Measurements from ENCODE around the gene PIM2. TPM values are rescaled to one million over a fixed set of nuclear protein-coding genes. Genes with fewer than 3 reads are reported as not detected.

PIM2 gene
- total and polyA plus RNA-seq, 9 of the 15 experiments (the other 6 are each of a cell fraction or from before 2014, with no cell fraction given): 67.6 to 191 (median 108) TPM

DNA sequence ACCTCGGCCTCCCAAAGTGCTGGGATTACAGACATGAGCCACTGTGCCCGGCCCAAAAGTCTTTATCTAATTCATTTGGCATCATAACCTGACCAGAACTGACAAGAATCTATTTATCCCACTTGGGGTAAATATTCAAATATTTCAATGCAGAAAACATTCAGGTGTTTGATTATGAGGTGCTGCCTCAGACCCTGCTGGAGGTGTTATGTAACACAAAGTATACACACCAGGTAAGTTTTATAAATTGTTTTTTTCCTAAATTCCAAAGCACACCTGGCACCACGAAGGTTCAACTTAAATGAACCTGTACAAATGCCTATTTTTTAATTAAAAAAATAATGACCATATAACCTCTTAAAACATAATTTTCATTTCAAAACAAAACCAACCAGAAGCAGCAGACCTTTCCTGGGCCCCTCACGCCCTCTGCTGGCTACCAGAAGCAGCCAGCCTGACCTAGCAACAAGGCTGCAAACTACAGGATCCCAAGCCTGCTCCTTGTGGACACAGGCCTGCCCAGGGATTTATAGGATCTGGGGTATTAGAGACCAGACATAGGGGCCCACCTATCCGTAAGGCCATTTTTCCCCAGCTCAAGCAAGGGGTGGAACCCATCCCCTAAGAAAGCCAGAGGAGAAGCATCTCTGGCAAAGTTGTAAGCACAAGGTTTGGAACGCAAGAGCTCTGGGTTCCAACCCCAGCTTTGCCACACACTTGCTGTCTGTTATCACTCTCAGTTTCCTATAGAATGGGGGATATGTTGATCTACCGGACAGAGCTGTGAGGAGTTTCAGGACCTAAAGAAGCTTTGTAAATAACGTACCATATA lies 26.9 kb upstream of the PIM2 start (continued):
- TF ChIP-seq, protein P1, sequence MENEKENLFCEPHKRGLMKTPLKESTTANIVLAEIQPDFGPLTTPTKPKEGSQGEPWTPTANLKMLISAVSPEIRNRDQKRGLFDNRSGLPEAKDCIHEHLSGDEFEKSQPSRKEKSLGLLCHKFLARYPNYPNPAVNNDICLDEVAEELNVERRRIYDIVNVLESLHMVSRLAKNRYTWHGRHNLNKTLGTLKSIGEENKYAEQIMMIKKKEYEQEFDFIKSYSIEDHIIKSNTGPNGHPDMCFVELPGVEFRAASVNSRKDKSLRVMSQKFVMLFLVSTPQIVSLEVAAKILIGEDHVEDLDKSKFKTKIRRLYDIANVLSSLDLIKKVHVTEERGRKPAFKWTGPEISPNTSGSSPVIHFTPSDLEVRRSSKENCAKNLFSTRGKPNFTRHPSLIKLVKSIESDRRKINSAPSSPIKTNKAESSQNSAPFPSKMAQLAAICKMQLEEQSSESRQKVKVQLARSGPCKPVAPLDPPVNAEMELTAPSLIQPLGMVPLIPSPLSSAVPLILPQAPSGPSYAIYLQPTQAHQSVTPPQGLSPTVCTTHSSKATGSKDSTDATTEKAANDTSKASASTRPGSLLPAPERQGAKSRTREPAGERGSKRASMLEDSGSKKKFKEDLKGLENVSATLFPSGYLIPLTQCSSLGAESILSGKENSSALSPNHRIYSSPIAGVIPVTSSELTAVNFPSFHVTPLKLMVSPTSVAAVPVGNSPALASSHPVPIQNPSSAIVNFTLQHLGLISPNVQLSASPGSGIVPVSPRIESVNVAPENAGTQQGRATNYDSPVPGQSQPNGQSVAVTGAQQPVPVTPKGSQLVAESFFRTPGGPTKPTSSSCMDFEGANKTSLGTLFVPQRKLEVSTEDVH (IDR thresholded peaks at IDR 0.05; ENCODE audit: low read depth, partially characterized antibody): no peak
- no peak for TF ChIP-seq ZNF79 (CRISPR knock-in tag; IDR thresholded peaks at IDR 0.05; ENCODE audit: low read depth)
- TF ChIP-seq, protein P2, sequence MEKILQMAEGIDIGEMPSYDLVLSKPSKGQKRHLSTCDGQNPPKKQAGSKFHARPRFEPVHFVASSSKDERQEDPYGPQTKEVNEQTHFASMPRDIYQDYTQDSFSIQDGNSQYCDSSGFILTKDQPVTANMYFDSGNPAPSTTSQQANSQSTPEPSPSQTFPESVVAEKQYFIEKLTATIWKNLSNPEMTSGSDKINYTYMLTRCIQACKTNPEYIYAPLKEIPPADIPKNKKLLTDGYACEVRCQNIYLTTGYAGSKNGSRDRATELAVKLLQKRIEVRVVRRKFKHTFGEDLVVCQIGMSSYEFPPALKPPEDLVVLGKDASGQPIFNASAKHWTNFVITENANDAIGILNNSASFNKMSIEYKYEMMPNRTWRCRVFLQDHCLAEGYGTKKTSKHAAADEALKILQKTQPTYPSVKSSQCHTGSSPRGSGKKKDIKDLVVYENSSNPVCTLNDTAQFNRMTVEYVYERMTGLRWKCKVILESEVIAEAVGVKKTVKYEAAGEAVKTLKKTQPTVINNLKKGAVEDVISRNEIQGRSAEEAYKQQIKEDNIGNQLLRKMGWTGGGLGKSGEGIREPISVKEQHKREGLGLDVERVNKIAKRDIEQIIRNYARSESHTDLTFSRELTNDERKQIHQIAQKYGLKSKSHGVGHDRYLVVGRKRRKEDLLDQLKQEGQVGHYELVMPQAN (IDR thresholded peaks at IDR 0.05; ENCODE audit: borderline replicate concordance): no peak
- no peak for TF ChIP-seq MEF2A (IDR thresholded peaks at IDR 0.05; ENCODE audit: control insufficient read depth, low read depth, low read length)
- TF ChIP-seq SMARCB1 (IDR thresholded peaks at IDR 0.05; ENCODE audit: insufficient read length, low read depth): no peak
- no peak for TF ChIP-seq ZFP36 (IDR thresholded peaks at IDR 0.05; ENCODE audit: low read depth, low read length, partially characterized antibody)
- TF ChIP-seq NFIC (IDR thresholded peaks at IDR 0.05): no peak
- TF ChIP-seq, protein P3, sequence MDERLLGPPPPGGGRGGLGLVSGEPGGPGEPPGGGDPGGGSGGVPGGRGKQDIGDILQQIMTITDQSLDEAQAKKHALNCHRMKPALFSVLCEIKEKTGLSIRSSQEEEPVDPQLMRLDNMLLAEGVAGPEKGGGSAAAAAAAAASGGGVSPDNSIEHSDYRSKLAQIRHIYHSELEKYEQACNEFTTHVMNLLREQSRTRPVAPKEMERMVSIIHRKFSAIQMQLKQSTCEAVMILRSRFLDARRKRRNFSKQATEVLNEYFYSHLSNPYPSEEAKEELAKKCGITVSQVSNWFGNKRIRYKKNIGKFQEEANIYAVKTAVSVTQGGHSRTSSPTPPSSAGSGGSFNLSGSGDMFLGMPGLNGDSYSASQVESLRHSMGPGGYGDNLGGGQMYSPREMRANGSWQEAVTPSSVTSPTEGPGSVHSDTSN (CRISPR knock-in tag; IDR thresholded peaks at IDR 0.05; ENCODE audit: low read depth): no peak
- TF ChIP-seq, protein P3 (tag; conservative IDR thresholded peaks at IDR 0.05; ENCODE audit: low read depth): no peak
- no peak for TF ChIP-seq ARNT (IDR thresholded peaks at IDR 0.05)
- TF ChIP-seq ERF (CRISPR knock-in tag; IDR thresholded peaks at IDR 0.05): no peak
- TF ChIP-seq, protein P4, sequence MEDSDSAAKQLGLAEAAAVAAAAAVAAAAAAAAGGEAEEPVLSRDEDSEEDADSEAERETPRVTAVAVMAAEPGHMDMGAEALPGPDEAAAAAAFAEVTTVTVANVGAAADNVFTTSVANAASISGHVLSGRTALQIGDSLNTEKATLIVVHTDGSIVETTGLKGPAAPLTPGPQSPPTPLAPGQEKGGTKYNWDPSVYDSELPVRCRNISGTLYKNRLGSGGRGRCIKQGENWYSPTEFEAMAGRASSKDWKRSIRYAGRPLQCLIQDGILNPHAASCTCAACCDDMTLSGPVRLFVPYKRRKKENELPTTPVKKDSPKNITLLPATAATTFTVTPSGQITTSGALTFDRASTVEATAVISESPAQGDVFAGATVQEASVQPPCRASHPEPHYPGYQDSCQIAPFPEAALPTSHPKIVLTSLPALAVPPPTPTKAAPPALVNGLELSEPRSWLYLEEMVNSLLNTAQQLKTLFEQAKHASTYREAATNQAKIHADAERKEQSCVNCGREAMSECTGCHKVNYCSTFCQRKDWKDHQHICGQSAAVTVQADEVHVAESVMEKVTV (CRISPR knock-in tag; IDR thresholded peaks at IDR 0.05): peak; percentile 69
- no peak for TF ChIP-seq ATF7 (IDR thresholded peaks at IDR 0.05)
- no peak for TF ChIP-seq TCF7 (IDR thresholded peaks at IDR 0.05; ENCODE audit: borderline replicate concordance)
- peak; percentile 37; the same call in 1 of the 2 replicates for TF ChIP-seq FOXM1 (IDR thresholded peaks at IDR 0.05; ENCODE audit: low read depth)
- no peak for TF ChIP-seq FOXM1 (CRISPR knock-in tag; IDR thresholded peaks at IDR 0.05; ENCODE audit: low read depth)
- no peak for TF ChIP-seq HNRNPUL1 (IDR thresholded peaks at IDR 0.05; ENCODE audit: low read length)
- no peak for TF ChIP-seq ARHGAP35 (IDR thresholded peaks at IDR 0.05; ENCODE audit: partially characterized antibody)
- peak; percentile 76 for TF ChIP-seq SMC3 (conservative IDR thresholded peaks at IDR 0.05; ENCODE audit: insufficient read depth, low read depth, low read length)
- TF ChIP-seq MEF2D (tag; conservative IDR thresholded peaks at IDR 0.05; ENCODE audit: low read depth): no peak

Data from K562 (cell line).